ENCODE measurements around the gene MCRIP1.

Gene MCRIP1

GRCh38 chr17:81860756-81861568, 27.9 kb upstream of the MCRIP1 start:
- DNase-seq = peak; percentile 99

GRCh38 chr17:81859906-81860755, 27.0 kb upstream of the MCRIP1 start, which contains the start of gene P4HB:
TSS of gene P4HB (minus strand) at chr17:81860535. CDS start at chr17:81860471, 64 bp downstream.
- no peak for DNase-seq

- DNase-seq = no peak
Observed at GRCh38 chr17:81858967-81859905, 26.1 kb upstream of the MCRIP1 start.

GRCh38 chr17:81858170-81858966, 25.3 kb upstream of the MCRIP1 start:
- no peak for DNase-seq

- DNase-seq = no peak
Observed at GRCh38 chr17:81854974-81855774, 22.1 kb upstream of the MCRIP1 start.

- no peak for DNase-seq
Observed at GRCh38 chr17:81852237-81852636, 19.1 kb upstream of the MCRIP1 start.

GRCh38 chr17:81851423-81851822, 18.3 kb upstream of the MCRIP1 start:
- no peak for DNase-seq

GRCh38 chr17:81849457-81849856, 16.4 kb upstream of the MCRIP1 start:
- DNase-seq = no peak

- DNase-seq = no peak
Observed at GRCh38 chr17:81846743-81847689, 13.9 kb upstream of the MCRIP1 start.

GRCh38 chr17:81845881-81846742, 13.0 kb upstream of the MCRIP1 start:
- DNase-seq = no peak

GRCh38 chr17:81845361-81845760, 12.3 kb upstream of the MCRIP1 start:
- DNase-seq = no peak

- DNase-seq = no peak
Observed at GRCh38 chr17:81844887-81845286, 11.8 kb upstream of the MCRIP1 start.

- no peak for DNase-seq
Observed at GRCh38 chr17:81844327-81844851, 11.3 kb upstream of the MCRIP1 start.

- DNase-seq = no peak
Observed at GRCh38 chr17:81843713-81844326, 10.7 kb upstream of the MCRIP1 start.

GRCh38 chr17:81842725-81843504, 9.8 kb upstream of the MCRIP1 start:
- no peak for DNase-seq

- no peak for DNase-seq
Observed at GRCh38 chr17:81842378-81842724, 9.3 kb upstream of the MCRIP1 start.

- no peak for DNase-seq
Observed at GRCh38 chr17:81841866-81842265, 8.8 kb upstream of the MCRIP1 start.

Measured in NCI-H1048 (cell line).